Ascending aorta (tissue), 2 donors: Measurements from ENCODE around the gene SCG2. TPM values are rescaled to one million over a fixed set of nuclear protein-coding genes. Genes with fewer than 3 reads are reported as not detected.

Experiments
- DNase-seq, 2 donors: peaks; one replicate each; pipeline ENCODE4 v3.0.0-alpha.2; 2019; ENCODE audit warnings: low spot score in 2 of 2
- H3K27ac ChIP-seq, 2 donors: fragments of 200-600 bp; sonication (generic); one replicate each; pipeline ENCODE4 v1.5.1; 2016 to 2017; ENCODE audit warnings: mild to moderate bottlenecking in 1 of 2
- H3K27me3 ChIP-seq: fragments of 200-600 bp; sonication (generic); one replicate; pipeline ENCODE4 v1.5.1; 2017
- H3K36me3 ChIP-seq, 2 donors: fragments of 200-600 bp; sonication (generic); one replicate each; pipeline ENCODE4 v1.5.1; 2016
- H3K4me1 ChIP-seq, 2 donors: fragments of 200-600 bp; sonication (generic); one replicate each; pipeline ENCODE4 v1.5.1; 2016 to 2017; ENCODE audit warnings: mild to moderate bottlenecking in 1 of 2
- H3K4me3 ChIP-seq, 2 donors: fragments of 200-600 bp; sonication (generic); one replicate each; pipeline ENCODE4 v1.5.1; 2016 to 2017; ENCODE audit warnings: mild to moderate bottlenecking in 1 of 2
- H3K9me3 ChIP-seq, 2 donors: fragments of 200-600 bp; sonication (generic); one replicate each; pipeline ENCODE4 v1.5.1; 2016
- CTCF ChIP-seq, 3 experiments: fragments of 200-600 bp in 2 of 3; fragments of 450-650 bp in 1 of 3; sonication (generic) in 2 of 3; IDR thresholded peaks; one replicate each; pipeline ENCODE4 v1.5.1; 2016 to 2019; ENCODE audit warnings: antibody characterized with exemption in 3 of 3, mild to moderate bottlenecking in 1 of 3, moderate library complexity in 1 of 3
- intact Hi-C: fragments of 100-400 bp; cut with DNase I; formaldehyde crosslinking; loops from one replicate; pipeline ENCODE4 v1.15.1; 2023
- total RNA-seq: library from RNA; depleted of rRNA; stranded (reverse); fragments of >200 nt; gene quantifications from one replicate; pipeline ENCODE4 v1.1.0, GENCODE V29; 2016

SCG2 gene
- total RNA-seq, 1 donor from 2014 or later: 0.32 TPM

GRCh38 chr2:223633656-223634055, 31.5 kb upstream of the SCG2 start:
- no peak overlapping the region for H3K27ac ChIP-seq
- DNase-seq: no peak
- no peak overlapping the region for H3K4me3 ChIP-seq
- no peak for TF ChIP-seq CTCF (IDR thresholded peaks at IDR 0.05)
- H3K27me3 ChIP-seq: no peaks in the 10 kb centered on the region
- no peaks in the 10 kb centered on the region for H3K36me3 ChIP-seq
- H3K9me3 ChIP-seq: no peaks in the 10 kb centered on the region
- intact Hi-C loops: no loop called here
- no peaks in the 10 kb centered on the region for H3K4me1 ChIP-seq

- intact Hi-C loops: no loop called here
- Histone ChIP-seq H3K9me3 (no peaks in the 10 kb centered on the region), H3K27ac (no peak overlapping the region), H3K4me1 (no peaks in the 10 kb centered on the region), H3K27me3 (no peaks in the 10 kb centered on the region), H3K4me3 (no peak overlapping the region), H3K36me3 (no peaks in the 10 kb centered on the region)
- no peak for DNase-seq
- no peak for TF ChIP-seq CTCF (IDR thresholded peaks at IDR 0.05)
These were observed 30.7 kb upstream of the SCG2 start for GRCh38 chr2:223632826-223633225.

GRCh38 chr2:223626716-223627115, 24.6 kb upstream of the SCG2 start:
- Histone ChIP-seq H3K4me3 (no peak overlapping the region), H3K36me3 (no peaks in the 10 kb centered on the region), H3K27me3 (no peaks in the 10 kb centered on the region), H3K4me1 (no peaks in the 10 kb centered on the region), H3K27ac (no peak overlapping the region), H3K9me3 (no peaks in the 10 kb centered on the region)
- intact Hi-C loops: no loop called here
- TF ChIP-seq CTCF (IDR thresholded peaks at IDR 0.05): no peak
- DNase-seq: no peak

- no peaks in the 10 kb centered on the region for H3K36me3 ChIP-seq
- intact Hi-C loops: no loop called here
- TF ChIP-seq CTCF (IDR thresholded peaks at IDR 0.05): no peak
- no peak overlapping the region for H3K4me3 ChIP-seq
- no peak overlapping the region for H3K27ac ChIP-seq
- no peak for DNase-seq
- H3K27me3 ChIP-seq: no peaks in the 10 kb centered on the region
- no peaks in the 10 kb centered on the region for H3K9me3 ChIP-seq
- no peaks in the 10 kb centered on the region for H3K4me1 ChIP-seq
These were observed 23.5 kb upstream of the SCG2 start for GRCh38 chr2:223625652-223626051.

- intact Hi-C loops: no loop called here
These were observed 19.7 kb upstream of the SCG2 start for GRCh38 chr2:223621901-223622300.

More at GRCh38 chr2:223621901-223622300, 19.7 kb upstream of the SCG2 start:
- H3K27ac ChIP-seq: no peak overlapping the region
- H3K27me3 ChIP-seq: no peaks in the 10 kb centered on the region
- no peak for TF ChIP-seq CTCF (IDR thresholded peaks at IDR 0.05)
- H3K9me3 ChIP-seq: no peaks in the 10 kb centered on the region
- no peaks in the 10 kb centered on the region for H3K4me1 ChIP-seq
- H3K4me3 ChIP-seq: no peak overlapping the region
- no peaks in the 10 kb centered on the region for H3K36me3 ChIP-seq
- no peak for DNase-seq
